GM18868 (cell line): ENCODE data around the gene MSMP.

Experiments
- ATAC-seq: cut with Tn5 transposase; IDR thresholded peaks from one replicate; pipeline ENCODE4 v1.9.1; 2021; ENCODE audit warnings: mild to moderate bottlenecking, moderate library complexity; ENCODE audit not compliant: unreplicated experiment

Gene MSMP, protein sequence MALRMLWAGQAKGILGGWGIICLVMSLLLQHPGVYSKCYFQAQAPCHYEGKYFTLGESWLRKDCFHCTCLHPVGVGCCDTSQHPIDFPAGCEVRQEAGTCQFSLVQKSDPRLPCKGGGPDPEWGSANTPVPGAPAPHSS

GRCh38 chr9:35754264-35754663 is at the start of gene MSMP:
Gene MSMP, minus strand, starts transcription at chr9:35754276. Its CDS starts 147 bp downstream, at chr9:35754129.
- no peak for ATAC-seq

GRCh38 chr9:35801328-35802128 is 47.5 kb upstream of the MSMP start:
- ATAC-seq: no peak

DNA sequence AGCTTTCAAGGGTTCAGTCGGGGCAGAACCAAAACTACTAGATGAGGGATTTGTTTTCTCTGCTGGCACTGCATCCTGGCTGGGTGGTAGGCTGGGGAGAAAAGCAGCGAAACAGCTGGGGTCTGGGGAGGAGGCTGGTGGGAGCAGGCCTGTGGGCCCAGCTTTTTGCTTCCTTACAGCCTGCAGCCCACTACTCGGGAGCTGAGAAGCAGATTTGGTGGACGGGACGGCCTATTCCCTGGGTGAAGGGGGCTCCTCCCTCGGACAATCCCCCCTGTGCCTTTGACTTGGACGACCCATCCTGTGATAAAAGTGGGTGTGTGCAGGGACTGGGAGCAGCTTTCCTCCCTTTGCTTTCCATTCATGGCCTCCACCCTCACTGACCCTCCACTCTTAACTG is 46.5 kb upstream of the MSMP start:
- no peak for ATAC-seq

DNA sequence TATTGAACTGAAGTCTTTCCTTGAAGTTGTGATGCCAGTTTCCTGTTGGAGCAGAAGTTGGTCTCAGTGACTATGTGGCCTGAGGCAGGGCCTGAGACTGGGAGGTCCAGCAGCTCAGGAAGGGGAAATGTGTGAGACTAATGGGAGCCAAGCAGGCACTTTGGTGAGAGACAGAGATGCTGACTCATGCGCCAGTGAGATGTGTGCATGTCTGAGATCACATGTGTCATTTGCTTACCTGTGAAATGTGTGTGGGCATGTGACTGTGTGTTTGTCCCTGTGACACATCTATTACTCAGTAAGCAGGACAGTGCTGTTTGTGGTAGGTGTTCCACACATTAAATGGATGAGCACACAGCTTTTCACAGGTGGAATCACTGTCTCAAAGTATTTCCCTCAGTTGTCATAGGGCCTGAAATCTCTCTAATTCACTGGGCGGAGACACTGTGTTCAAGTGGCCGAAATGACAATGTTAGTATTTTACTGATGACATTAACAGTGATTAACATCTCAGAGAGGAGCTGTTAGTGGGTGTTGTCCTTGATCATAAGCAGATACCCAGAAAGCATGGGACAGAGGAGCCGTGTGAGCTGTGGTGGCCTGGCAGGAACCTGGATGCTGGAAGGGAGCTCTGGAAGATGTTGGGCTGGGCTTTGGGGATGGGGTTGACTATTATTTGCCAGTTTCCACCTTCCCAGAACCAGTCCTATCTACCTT is 44.7 kb upstream of the MSMP start:
- ATAC-seq: peak; percentile 62

- no peak for ATAC-seq
These were observed 43.4 kb upstream of the MSMP start for GRCh38 chr9:35797311-35798109.

- ATAC-seq: no peak
These were observed 41.6 kb upstream of the MSMP start for GRCh38 chr9:35795695-35796094.

- ATAC-seq: no peak
These were observed 39.4 kb upstream of the MSMP start for GRCh38 chr9:35793461-35793860.

DNA sequence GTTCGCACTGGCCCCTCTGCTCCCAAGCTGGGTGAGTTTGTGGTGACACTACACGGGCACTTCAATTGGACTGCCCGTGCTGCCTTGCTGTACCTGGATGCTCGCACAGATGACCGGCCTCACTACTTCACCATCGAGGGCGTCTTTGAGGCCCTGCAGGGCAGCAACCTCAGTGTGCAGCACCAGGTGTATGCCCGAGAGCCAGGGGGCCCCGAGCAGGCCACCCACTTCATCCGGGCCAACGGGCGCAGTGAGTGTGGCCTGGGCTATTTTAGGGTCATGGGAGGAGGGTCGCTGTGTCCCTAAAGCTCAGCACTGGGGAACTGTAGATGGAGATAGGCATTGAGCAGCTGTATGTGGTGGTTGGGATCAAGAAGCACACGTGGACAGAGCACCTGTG is 38.8 kb upstream of the MSMP start:
- ATAC-seq: no peak

GRCh38 chr9:35792024-35792813 is 38.1 kb upstream of the MSMP start:
- no peak for ATAC-seq

DNA sequence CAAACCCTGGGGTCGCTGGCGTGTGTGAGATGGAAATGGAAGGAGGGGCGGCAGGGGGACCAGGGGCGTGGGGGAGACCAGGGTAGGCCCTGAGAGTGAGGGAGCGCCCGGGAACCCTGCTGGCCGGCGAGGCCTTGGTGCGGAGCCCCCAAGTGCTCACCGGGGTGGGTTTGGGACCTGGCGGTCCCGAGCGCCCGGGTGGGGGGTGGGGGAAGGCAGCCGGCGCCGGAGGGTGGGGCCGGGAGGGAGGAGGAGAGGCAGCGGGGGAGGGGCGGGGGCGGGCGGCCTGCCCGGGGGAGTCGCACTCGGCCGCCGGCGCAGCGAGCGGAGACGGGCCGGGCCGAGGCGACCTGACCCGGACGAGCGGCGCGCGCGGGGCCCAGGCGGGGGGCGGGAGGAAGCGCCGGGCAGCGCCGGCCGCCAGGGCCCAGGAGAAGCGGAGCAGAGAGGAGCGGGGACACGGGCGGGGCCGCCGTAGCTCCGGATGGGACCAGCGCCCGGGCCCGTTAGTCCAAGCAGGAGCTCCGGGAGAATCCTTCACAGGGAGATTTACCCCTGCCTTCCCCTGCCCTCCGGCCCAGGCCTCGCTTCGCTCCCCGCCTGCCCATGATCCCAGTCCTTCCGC is 37.3 kb upstream of the MSMP start, which contains the start of gene NPR2:
Gene NPR2, plus strand, starts transcription at position 295 of the 625 bp plus-strand sequence. CDS start 818 bp downstream, outside the sequence.
- ATAC-seq: no peak

GRCh38 chr9:35790385-35791296 is 36.6 kb upstream of the MSMP start:
- no peak for ATAC-seq

GRCh38 chr9:35790025-35790384 is 35.9 kb upstream of the MSMP start:
- no peak for ATAC-seq

- ATAC-seq: no peak
These were observed 35.5 kb upstream of the MSMP start for GRCh38 chr9:35789541-35789940.

DNA sequence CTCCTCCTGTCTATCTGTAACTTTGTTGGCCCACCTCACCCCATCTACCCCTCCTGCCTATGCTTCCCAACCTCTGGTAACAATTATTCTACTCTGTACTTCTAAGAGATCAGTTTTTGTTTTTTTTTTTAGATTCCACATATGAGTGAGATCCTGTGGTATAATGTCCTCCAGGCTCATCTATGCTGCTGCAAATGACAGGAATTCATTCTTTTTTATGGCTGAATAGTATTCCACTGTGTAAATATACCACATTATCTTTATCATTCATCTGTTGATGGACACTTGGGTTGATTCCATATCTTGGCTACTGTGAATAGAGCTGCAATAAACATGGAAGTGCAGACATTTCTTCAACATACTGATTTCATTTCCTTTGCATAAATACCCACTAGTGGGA is 29.3 kb upstream of the MSMP start:
- ATAC-seq: no peak

GRCh38 chr9:35781066-35781465 is 27.0 kb upstream of the MSMP start:
- ATAC-seq: no peak

DNA sequence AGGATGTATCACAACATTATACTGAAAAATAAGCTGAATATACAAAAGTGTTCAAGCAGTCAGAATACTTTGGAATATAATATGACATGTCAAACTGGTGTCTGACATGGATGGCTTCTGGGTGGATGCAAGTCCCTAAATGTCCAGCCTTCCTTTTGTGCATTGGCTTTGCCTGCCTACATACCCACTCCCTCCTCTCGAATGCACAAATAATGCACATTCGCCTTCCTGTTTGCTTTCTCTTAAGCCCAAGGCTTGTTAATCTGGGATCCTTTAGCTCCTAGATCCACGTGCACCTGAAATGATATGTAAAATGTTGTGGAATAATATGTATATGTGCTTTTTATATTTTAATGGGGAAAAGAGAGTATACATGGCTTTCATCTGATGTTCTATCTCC is 24.4 kb upstream of the MSMP start:
- ATAC-seq: no peak

DNA sequence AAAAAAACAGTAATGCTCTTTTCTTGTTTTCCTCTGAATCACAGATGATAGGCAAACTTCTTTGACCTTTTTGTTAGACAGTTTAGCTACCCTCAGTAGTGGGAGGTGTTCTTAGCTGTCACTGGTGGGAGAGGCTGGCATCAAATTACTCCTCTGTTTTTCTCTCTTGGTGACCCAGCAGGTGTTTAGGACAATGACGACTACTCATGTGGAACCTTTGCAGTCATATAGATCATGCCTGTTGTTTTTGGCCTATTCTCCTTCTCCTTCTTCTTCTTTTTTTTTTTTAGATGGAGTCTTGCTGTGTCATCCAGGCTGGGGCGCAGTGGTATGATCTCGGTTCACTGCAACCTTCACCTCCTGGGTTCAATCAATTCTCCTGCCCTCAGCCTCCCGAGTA is 21.9 kb upstream of the MSMP start:
- no peak for ATAC-seq

- no peak for ATAC-seq
These were observed 21.0 kb upstream of the MSMP start for GRCh38 chr9:35774907-35775635.
